PC-3 (cell line): ENCODE results near the gene POLR1A.

Experiments used
- EZH2 ChIP-seq: fragments of 300-600 bp; sonication (generic); IDR thresholded peaks from one replicate; pipeline ENCODE4 v1.6.1; 2017; ENCODE audit warnings: antibody characterized with exemption, mild to moderate bottlenecking, low read length; ENCODE audit not compliant: unreplicated experiment
- EZH2phosphoT487 ChIP-seq: fragments of 300-600 bp; sonication (generic); IDR thresholded peaks from 2 replicates; pipeline ENCODE4 v1.6.1; 2018; ENCODE audit warnings: mild to moderate bottlenecking, antibody characterized with exemption, low read length, borderline replicate concordance
- TF ChIP-seq, protein P1 (sequence below): fragments of 300-600 bp; sonication (generic); conservative IDR thresholded peaks from 2 replicates; pipeline ENCODE4 v1.5.1; 2017; ENCODE audit warnings: antibody characterized with exemption, low read depth, mild to moderate bottlenecking, low read length

GRCh38 chr2:86068648-86069047, 37.0 kb downstream of the POLR1A start:
- TF ChIP-seq, protein P1, sequence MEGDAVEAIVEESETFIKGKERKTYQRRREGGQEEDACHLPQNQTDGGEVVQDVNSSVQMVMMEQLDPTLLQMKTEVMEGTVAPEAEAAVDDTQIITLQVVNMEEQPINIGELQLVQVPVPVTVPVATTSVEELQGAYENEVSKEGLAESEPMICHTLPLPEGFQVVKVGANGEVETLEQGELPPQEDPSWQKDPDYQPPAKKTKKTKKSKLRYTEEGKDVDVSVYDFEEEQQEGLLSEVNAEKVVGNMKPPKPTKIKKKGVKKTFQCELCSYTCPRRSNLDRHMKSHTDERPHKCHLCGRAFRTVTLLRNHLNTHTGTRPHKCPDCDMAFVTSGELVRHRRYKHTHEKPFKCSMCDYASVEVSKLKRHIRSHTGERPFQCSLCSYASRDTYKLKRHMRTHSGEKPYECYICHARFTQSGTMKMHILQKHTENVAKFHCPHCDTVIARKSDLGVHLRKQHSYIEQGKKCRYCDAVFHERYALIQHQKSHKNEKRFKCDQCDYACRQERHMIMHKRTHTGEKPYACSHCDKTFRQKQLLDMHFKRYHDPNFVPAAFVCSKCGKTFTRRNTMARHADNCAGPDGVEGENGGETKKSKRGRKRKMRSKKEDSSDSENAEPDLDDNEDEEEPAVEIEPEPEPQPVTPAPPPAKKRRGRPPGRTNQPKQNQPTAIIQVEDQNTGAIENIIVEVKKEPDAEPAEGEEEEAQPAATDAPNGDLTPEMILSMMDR: no peak
- TF ChIP-seq EZH2 (no peak), EZH2phosphoT487 (no peak)
